Adrenal gland (tissue), 5 donors: ENCODE results near the gene GABBR1.

ENCODE experiments used
- POLR2A ChIP-seq, 2 donors: fragments of 450-650 bp; IDR thresholded peaks; one replicate each; pipeline ENCODE4 v1.6.1; 2017; ENCODE audit warnings: antibody characterized with exemption in 2 of 2, mild to moderate bottlenecking in 2 of 2, moderate library complexity in 1 of 2
- TF ChIP-seq, protein P1 (sequence below), 6 experiments: fragments of 450-650 bp in 4 of 6; fragments of 200-600 bp in 2 of 6; sonication (generic) in 1 of 6; IDR thresholded peaks; 1 replicate in 5 of 6; 2 replicates in 1 of 6; pipeline versions ENCODE4 v1.5.1 to v1.8.0; 2016 to 2021; ENCODE audit warnings: antibody characterized with exemption in 6 of 6, mild to moderate bottlenecking in 2 of 6, moderate library complexity in 1 of 6
- donor health status: DM: no; HTN: no; CAD: no.

GRCh38 chr6:29667158-29667557, 34.2 kb upstream of the GABBR1 start:
- no peak for TF ChIP-seq POLR2A (IDR thresholded peaks at IDR 0.05)
- TF ChIP-seq, protein P1, sequence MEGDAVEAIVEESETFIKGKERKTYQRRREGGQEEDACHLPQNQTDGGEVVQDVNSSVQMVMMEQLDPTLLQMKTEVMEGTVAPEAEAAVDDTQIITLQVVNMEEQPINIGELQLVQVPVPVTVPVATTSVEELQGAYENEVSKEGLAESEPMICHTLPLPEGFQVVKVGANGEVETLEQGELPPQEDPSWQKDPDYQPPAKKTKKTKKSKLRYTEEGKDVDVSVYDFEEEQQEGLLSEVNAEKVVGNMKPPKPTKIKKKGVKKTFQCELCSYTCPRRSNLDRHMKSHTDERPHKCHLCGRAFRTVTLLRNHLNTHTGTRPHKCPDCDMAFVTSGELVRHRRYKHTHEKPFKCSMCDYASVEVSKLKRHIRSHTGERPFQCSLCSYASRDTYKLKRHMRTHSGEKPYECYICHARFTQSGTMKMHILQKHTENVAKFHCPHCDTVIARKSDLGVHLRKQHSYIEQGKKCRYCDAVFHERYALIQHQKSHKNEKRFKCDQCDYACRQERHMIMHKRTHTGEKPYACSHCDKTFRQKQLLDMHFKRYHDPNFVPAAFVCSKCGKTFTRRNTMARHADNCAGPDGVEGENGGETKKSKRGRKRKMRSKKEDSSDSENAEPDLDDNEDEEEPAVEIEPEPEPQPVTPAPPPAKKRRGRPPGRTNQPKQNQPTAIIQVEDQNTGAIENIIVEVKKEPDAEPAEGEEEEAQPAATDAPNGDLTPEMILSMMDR (IDR thresholded peaks at IDR 0.05) = no peak
